SU-DHL-6 (cell line): ENCODE measurements around the gene DCAF16.
"Not testable (repeated sequence)": the region's sequence is repeated elsewhere in the genome, so short reads cannot be mapped to it uniquely, and the experiment has no call there.

Experiments
- H2AFZ ChIP-seq: fragments of 200-600 bp; sonication (generic); 2 replicates; pipeline ENCODE4 v1.6.1; 2014; ENCODE audit warnings: low read depth, mild to moderate bottlenecking, moderate library complexity, mixed read lengths, antibody characterized with exemption, low read length; ENCODE audit not compliant: severe bottlenecking
- H3F3A ChIP-seq: fragments of 200-600 bp; shearing (Covaris generic); 2 replicates; pipeline ENCODE4 v1.6.0; 2016; ENCODE audit warnings: antibody characterized with exemption, mild to moderate bottlenecking; ENCODE audit not compliant: insufficient read depth
- H3K27ac ChIP-seq: fragments of 200-600 bp; sonication (generic); 2 replicates; pipeline ENCODE4 v1.5.1; 2016; ENCODE audit warnings: low read depth, mild to moderate bottlenecking, low read length, moderate library complexity, mixed read lengths
- H3K27me3 ChIP-seq: fragments of 200-600 bp; sonication (generic), shearing (Covaris generic); 2 replicates; pipeline ENCODE4 v1.6.0; 2014; ENCODE audit warnings: mild to moderate bottlenecking, low read length
- H3K36me3 ChIP-seq: fragments of 200-600 bp; sonication (generic); 2 replicates; pipeline ENCODE4 v1.6.1; 2014; ENCODE audit warnings: mild to moderate bottlenecking, low read length, mixed read lengths
- H3K4me2 ChIP-seq: fragments of 300-600, 200-600 bp; shearing (Covaris generic), sonication (generic); 2 replicates; pipeline ENCODE4 v1.6.0; 2014; ENCODE audit warnings: low read length, low read depth, mild to moderate bottlenecking; ENCODE audit not compliant: poor library complexity, severe bottlenecking
- H3K4me3 ChIP-seq: fragments of 200-600 bp; sonication (generic); 2 replicates; pipeline ENCODE4 v1.5.1; 2014; ENCODE audit warnings: antibody characterized with exemption, low read length, mild to moderate bottlenecking, mixed read lengths; ENCODE audit not compliant: insufficient read depth, poor library complexity, severe bottlenecking
- H3K79me2 ChIP-seq: fragments of 200-600 bp; sonication (generic); 2 replicates; pipeline ENCODE4 v1.6.1; 2014; ENCODE audit warnings: mild to moderate bottlenecking, low read length, moderate library complexity; ENCODE audit not compliant: insufficient read depth
- H3K9ac ChIP-seq: fragments of 200-600 bp; sonication (generic); 2 replicates; pipeline ENCODE4 v1.7.0; 2014; ENCODE audit warnings: mild to moderate bottlenecking, low read length
- H3K9me2 ChIP-seq: fragments of 200-600 bp; sonication (generic); replicated peaks from 2 replicates; pipeline ENCODE4 v1.6.1; 2014; ENCODE audit warnings: low read length; ENCODE audit not compliant: insufficient read depth
- H3K9me3 ChIP-seq: fragments of 200-600 bp; sonication (generic); 2 replicates; pipeline ENCODE4 v1.6.1; 2014; ENCODE audit warnings: low read length, mixed read lengths; ENCODE audit not compliant: insufficient read depth
- H4K20me1 ChIP-seq: fragments of 200-600 bp; sonication (generic); 2 replicates; pipeline ENCODE4 v1.6.1; 2014; ENCODE audit warnings: low read depth, mild to moderate bottlenecking, antibody characterized with exemption, low read length, moderate library complexity, mixed read lengths
- EZH2phosphoT487 ChIP-seq: fragments of 200-600 bp; sonication (generic), shearing (Covaris generic); conservative IDR thresholded peaks from 2 replicates; pipeline ENCODE4 v1.6.1; 2018; ENCODE audit warnings: mild to moderate bottlenecking, antibody characterized with exemption, low read length, moderate library complexity, mixed read lengths
- TF ChIP-seq, protein P1 (sequence below): fragments of 200-600 bp; sonication (generic); IDR thresholded peaks from one replicate; pipeline ENCODE4 v1.5.1; 2017; ENCODE audit warnings: antibody characterized with exemption, mild to moderate bottlenecking, low read length, moderate library complexity; ENCODE audit not compliant: insufficient read depth, poor library complexity, severe bottlenecking

The DCAF16 gene

DNA sequence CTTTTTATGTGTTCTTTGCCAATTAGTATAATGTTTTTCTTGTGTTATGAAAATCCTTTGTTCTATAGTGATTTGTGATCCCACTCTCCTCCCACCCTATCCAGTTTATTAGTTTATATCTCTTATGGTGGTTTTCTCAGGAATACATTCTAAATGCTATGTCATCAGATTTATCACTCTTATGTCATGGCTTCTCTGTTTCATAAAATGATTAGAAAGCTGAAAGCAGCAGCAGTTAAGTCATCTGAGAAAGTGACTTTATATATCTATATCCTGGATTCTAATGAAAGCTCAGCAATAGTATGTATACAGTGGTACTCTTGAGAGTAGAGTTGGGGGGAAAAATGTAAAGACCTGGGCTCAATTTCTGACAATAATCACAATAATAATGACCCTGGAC lies 41.4 kb upstream of the DCAF16 start:
- Histone ChIP-seq H2AFZ (no peak overlapping the region), H3K9me3 (no peaks in the 10 kb centered on the region), H4K20me1 (no peaks in the 10 kb centered on the region), H3F3A (peaks cover 9% of the 10 kb centered on the region; the same call in 1 of the 2 replicates), H3K4me3 (no peak overlapping the region), H3K36me3 (no peaks in the 10 kb centered on the region), H3K9ac (no peak overlapping the region), H3K27me3 (no peaks in the 10 kb centered on the region), H3K79me2 (no peaks in the 10 kb centered on the region), H3K4me2 (no peak overlapping the region), H3K9me2 (no peaks in the 10 kb centered on the region), H3K27ac (no peak overlapping the region)
- TF ChIP-seq EZH2phosphoT487, result no peak
- TF ChIP-seq, protein P1, sequence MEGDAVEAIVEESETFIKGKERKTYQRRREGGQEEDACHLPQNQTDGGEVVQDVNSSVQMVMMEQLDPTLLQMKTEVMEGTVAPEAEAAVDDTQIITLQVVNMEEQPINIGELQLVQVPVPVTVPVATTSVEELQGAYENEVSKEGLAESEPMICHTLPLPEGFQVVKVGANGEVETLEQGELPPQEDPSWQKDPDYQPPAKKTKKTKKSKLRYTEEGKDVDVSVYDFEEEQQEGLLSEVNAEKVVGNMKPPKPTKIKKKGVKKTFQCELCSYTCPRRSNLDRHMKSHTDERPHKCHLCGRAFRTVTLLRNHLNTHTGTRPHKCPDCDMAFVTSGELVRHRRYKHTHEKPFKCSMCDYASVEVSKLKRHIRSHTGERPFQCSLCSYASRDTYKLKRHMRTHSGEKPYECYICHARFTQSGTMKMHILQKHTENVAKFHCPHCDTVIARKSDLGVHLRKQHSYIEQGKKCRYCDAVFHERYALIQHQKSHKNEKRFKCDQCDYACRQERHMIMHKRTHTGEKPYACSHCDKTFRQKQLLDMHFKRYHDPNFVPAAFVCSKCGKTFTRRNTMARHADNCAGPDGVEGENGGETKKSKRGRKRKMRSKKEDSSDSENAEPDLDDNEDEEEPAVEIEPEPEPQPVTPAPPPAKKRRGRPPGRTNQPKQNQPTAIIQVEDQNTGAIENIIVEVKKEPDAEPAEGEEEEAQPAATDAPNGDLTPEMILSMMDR, result no peak

DNA sequence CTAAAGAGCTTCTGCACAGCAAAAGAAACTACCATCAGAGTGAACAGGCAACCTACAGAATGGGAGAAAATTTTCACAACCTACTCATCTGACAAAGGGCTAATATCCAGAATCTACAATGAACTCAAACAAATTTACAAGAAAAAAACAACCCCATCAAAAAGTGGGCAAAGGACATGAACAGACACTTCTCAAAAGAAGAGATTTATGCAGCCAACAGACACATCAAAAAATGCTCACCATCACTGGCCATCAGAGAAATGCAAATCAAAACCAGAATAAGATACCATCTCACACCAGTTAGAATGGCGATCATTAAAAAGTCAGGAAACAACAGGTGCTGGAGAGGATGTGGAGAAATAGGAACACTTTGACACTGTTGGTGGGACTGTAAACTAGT lies 39.7 kb upstream of the DCAF16 start:
- H3K9ac ChIP-seq, H3K4me3 ChIP-seq, H4K20me1 ChIP-seq: not testable (repeated sequence)

DNA sequence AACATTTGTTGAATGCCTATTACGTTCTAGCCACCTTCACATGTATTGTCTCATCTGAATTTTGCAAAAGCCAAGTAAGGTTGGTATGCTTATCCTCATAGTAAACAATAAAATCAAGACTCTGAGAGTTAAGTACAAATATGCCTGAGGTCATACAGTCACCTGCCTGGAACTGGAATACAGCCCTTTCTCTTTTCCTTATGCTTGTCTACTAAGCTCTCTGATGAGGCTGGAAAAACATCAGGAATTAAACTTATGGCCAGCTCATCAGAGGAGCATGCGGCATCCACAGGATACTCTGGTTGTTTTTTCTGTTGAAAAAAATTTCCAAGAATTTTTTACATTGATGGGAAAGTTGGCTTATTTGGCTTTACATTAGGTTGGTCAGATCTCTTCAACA lies 35.7 kb upstream of the DCAF16 start:
- TF ChIP-seq, protein P1, result no peak
- no peak for TF ChIP-seq EZH2phosphoT487
- H3K27me3 ChIP-seq, result no peaks in the 10 kb centered on the region

More for the DNA sequence above, 39.7 kb upstream of the DCAF16 start:
- H2AFZ ChIP-seq, H3K9me3 ChIP-seq, H3K79me2 ChIP-seq, H3K9me2 ChIP-seq, H3K4me2 ChIP-seq, H3K27me3 ChIP-seq, H3K27ac ChIP-seq: not testable (repeated sequence)
- peaks cover 10% of the 10 kb centered on the region; the same call in 1 of the 2 replicates for H3K36me3 ChIP-seq
- peaks cover 13% of the 10 kb centered on the region; the same call in 1 of the 2 replicates for H3F3A ChIP-seq

DNA sequence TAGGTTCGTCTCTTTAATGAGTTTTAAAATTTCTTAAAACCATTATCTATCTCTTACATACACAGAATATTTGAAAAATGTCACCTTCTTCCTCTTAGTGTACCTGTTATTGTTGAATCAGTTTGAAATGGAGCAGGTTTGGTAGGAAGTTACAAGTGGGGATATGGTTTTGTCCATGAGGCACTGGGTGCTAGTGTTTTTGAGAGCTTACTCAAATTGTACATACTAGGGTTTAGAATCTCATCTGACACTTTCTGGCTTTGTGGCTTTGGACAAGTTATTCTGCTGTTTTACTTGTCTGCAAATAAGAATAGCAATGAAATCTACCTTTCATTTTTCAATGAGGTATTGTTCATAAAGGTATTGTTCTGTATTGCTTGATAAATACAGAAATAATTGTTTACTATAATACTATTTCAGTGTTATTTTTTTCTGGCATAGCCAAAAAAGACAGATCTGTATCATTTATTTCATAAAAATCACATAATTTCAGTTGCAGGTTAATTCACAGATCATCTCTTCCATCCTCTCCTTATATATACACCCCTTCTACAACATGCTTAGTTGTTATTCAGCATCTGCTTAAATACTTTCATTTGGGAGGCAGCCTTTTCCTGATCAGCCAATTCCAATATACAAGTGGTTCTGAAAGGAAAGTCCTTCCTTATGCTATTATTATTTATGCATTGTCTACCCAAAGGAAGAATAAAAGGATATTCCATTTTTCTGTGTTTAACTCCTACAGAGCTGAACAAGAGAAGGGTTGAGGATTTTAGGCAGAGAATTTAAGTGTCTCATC lies 13.5 kb upstream of the DCAF16 start:
- Histone ChIP-seq H3K4me3 (no peak overlapping the region), H4K20me1 (peaks cover 12% of the 10 kb centered on the region; the same call in 1 of the 2 replicates), H3K36me3 (peaks cover 85% of the 10 kb centered on the region), H3K9me3 (no peaks in the 10 kb centered on the region), H2AFZ (no peak overlapping the region), H3K27me3 (no peaks in the 10 kb centered on the region), H3K4me2 (no peak overlapping the region), H3K79me2 (peaks cover 64% of the 10 kb centered on the region), H3K27ac (no peak overlapping the region), H3F3A (peaks cover 29% of the 10 kb centered on the region; the same call in 1 of the 2 replicates), H3K9ac (no peak overlapping the region), H3K9me2 (no peaks in the 10 kb centered on the region)
- no peak for TF ChIP-seq EZH2phosphoT487
- TF ChIP-seq, protein P1, result no peak

More for the DNA sequence above, 35.7 kb upstream of the DCAF16 start:
- no peaks in the 10 kb centered on the region for H3K9me3 ChIP-seq
- H3K4me3 ChIP-seq, result no peak overlapping the region
- 0 out of 2 replicates have a peak, but pooled peaks cover 3% of the 10 kb centered on the region for H4K20me1 ChIP-seq
- H3K27ac ChIP-seq, result no peak overlapping the region
- H3K4me2 ChIP-seq, result no peak overlapping the region
- H3K36me3 ChIP-seq, result peaks cover 51% of the 10 kb centered on the region
- peaks cover 38% of the 10 kb centered on the region for H3F3A ChIP-seq
- H2AFZ ChIP-seq, result no peak overlapping the region
- H3K9ac ChIP-seq, result no peak overlapping the region
- H3K79me2 ChIP-seq, result no peaks in the 10 kb centered on the region
- no peaks in the 10 kb centered on the region for H3K9me2 ChIP-seq
